Dedifferentiated amniotic fluid mesenchymal stem cell (primary cell): ENCODE results near the gene RNASEH2B.

Source experiments
- DNase-seq: peaks from one replicate; pipeline ENCODE4 v3.0.0-alpha.2; 2016; ENCODE audit errors: extremely low spot score

RNASEH2B gene

DNA sequence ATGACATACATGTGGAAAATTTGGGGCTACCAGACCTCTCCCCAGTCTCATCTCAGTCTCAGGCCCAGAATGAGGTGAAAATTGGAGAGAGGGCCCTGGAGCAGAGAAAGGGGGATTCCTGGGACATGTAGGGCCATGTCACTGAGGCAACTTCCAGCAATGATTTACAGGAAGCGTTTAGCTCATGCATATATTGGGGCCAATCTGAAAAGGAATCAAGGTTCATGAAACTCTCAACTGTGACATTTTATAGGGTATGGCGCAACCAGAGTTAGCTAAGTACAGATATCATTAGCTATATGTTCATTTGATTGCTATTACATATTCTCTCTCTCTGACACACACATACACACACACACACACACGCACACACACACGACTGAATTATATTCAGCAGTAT is 86.3 kb downstream of the RNASEH2B start:
- DNase-seq: no peak

DNA sequence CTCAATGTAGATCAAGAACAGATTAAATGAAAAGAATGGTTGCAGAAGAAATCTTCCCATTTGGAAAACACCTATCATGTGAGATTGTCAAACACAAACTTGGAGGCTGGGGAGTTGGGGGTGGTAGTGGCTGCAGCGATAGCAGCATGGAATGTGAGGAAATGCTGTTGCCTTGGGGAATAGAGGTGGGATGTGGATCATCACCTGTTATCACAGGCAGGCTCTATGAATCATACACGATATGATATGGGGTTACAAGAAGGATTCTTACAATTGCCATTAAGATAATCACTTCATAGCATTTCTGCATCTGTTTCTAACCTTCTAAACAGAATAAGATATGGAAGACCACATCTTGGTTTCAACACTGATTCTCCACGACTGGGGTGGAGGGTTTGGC is 88.7 kb downstream of the RNASEH2B start:
- no peak for DNase-seq

DNA sequence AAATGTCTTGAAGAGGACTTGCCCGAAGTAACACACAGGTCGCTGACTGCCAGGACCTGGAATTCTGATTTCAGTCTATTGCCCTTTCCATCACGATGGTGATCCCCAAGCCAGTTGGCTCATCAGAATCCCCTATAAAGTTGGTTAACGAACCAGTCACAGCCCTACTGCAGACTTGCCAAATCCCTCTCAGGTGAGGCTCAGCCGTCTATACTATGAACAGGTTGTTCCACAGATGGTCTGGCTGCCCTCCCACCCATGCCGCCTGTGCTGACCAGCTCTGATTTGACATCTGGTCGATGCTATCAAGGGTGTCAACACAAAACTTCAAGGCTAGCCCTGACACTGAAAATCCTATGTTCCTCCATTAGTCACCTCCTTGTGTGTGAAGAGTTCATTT is 90.0 kb downstream of the RNASEH2B start:
- DNase-seq: no peak

DNA sequence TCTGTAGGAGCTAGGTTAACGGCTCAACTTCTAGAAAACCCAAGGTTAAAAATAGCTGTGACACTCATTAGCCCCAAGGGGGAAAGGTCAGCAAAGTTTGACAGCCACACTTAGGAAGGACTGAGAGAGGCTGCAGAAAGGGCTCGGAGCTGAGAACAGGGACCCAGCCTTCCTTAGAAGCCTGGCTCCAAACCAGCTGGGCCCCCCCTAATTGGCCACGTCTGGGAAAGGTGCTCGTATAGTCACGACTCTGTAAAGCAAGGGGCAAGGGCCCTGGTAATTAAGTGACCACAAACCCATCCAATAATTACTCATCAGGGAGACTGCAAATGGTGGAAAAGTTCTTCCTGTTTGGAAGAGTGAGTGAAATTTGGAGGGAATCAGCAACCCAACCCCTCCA is 90.5 kb downstream of the RNASEH2B start:
- DNase-seq: no peak

DNA sequence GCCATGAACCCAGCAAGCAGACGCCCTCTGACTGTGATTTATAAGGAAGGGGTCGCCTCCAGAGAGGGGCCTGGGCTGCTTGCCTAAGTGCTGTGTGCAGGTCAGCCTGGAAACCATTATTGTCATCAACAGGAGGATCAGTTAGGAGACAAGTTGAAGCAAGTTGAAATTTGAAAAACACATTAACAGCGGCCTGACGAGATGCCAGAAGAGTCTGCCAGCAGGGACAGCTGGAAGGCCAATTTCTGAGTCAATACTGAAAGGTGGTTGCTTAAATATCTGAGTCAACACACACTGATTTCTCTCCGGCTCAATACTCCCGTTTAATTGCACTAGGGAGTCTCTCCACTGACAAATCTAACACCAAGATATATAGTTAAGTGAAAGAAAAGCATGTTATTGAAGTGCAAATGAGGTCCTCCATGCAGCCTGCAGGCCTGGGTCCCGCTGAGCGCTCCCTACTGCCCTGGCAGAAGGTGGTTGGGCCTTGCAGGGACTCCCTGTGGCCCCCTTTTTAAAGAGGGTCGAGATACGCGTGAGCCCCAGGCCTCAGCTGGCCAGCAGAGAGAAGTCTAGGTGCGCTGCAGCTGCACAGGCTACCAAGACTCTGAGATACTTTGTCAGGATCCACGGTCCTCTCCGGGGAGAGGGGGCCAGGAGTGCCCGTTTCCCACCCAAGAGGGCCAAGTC is 91.1 kb downstream of the RNASEH2B start:
- no peak for DNase-seq

DNA sequence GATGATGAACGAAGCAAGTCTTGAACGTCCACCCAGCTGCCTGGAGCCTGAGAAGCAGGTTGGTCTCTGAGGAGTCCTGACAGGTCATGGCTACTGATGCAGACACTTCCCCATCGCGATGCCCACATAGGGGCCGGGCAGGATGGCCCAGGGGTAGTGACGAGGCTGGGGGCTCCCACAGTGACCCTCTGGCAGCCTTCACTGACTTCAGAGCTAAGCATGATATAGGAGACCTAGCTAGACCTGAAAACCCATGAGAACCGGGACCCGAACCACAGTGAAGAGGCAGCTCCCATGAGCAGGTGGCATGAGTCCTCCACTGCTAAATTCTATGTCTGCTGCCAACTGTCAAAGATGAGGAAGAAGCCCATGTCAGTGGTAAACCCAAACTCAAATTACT is 91.7 kb downstream of the RNASEH2B start:
- DNase-seq: no peak

DNA sequence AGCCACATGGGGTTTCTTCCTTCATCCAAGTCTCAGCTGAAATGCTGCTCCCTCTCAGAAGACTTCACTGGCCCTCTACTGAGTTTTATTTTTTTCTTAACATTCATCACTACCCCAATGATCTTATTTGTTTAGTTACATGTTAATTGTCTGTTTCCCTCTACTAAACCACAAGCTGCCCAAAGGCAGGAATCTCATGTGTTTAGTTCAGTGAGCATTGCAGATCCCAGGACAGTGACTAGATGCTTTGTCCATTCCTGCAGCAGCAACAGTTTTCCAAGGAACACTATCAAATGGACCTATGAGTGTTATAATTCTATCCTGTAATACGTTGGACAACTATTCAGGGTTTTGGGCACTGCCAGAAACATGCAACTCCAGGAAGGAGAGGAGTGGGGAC is 93.1 kb downstream of the RNASEH2B start:
- no peak for DNase-seq

DNA sequence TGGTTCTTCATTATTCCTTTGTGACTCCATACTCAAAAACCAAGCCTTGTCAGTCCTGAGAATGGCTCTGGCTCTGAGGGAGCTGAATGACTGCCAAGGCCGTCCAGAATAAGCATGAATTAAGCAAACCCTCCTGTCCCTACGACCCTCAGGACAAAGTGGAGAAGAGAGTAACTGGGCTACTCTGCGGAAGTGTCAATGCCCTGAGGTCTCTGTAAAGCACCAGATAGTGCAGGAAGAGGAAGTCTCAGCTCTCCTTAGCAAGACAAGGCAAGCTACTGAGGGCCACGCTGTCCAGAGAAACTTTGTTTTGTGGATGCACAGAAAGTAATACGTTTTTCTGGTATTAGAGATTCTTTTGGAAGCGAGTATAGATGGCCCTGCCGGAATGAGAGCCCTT is 94.1 kb downstream of the RNASEH2B start:
- DNase-seq: no peak

DNA sequence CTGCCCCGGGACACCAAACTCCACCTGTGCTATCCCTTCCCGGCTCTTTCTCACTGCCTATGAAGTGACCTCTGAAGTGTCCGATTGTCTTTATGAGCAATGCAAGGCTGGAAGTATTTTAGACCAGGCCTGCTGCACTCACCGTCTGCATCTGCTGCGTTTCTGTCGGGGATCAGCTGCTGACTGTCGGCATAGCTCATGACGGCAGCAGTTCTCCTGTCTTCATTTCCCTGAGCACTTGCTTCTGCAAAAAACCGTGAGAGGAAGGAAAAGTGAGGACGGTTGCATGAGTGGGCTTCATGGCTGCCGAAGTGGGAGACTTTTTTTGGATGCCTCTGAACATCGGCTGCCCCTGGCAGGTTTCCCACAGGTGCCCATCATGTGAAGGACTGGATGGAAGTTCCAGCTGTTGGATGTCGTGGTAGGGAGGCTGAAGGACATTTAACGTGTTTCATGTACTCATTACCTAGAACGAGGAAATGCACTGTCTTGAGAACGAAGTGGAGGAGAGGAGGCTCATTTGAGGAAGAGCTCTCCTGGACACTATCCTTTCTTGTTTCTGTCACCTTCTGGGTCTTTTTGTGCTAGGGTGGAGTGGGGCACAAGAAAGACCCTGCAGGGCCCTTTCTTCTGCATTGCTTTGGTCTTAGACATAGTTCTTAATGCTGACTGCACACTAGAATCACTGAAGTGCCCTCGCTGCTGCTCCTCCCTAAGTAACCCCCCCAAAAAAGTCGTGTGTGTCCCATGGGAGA is 94.7 kb downstream of the RNASEH2B start:
- no peak for DNase-seq

DNA sequence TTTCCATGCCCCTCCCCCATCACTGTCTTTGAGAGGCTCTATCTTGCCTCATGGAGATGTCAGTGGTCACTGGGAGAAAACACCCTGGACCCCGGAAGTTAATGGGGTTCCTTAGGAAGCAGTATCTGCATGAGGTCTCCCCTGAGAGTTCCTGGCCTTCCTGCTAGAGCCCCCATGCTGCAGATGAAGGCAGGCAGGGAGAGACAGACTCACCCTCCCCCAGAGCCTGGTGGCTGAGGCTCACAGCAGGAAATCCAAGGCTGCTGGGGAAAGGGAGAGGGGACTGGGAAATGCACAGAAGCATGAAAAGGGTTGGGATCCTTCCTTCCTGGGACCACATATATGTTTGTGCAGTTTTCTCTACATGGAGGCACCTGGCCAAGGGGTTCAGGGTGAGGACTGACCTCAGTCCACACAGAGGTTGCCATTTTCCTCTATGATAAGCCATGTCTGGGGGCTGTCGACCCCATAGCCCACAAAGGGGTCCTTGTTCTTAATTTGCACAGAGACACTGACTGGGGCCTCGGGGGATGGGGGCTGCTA is 95.4 kb downstream of the RNASEH2B start:
- no peak for DNase-seq

DNA sequence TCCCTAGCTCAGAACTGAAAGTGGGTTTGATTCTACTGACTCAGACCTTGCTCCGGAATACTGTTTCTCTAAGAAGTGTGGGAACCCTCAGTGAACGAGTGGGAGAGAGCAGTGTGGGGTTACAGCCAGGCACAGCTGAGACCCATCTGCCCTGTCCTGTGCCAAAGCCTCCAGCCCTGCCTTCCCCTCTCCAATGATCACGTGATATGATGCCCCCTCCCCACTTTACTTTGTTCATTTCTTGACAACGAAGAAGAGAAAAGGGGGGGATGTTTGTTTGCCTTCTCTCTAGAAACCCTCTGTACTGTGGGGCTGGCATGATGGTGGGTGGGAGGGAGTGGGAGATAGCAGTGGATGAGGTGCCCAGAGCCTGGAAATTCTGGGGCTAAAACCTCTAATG is 96.0 kb downstream of the RNASEH2B start:
- DNase-seq: no peak
